ENCODE measurements around the gene BAG5.

- TF ChIP-seq FOXM1 (IDR thresholded peaks at IDR 0.05; ENCODE audit: borderline replicate concordance) (no peak), TARDBP (IDR thresholded peaks at IDR 0.05) (no peak), SP1 (IDR thresholded peaks at IDR 0.05) (no peak), BHLHE40 (IDR thresholded peaks at IDR 0.05; ENCODE audit: borderline replicate concordance) (no peak), ARNT (IDR thresholded peaks at IDR 0.05) (no peak), SUZ12 (IDR thresholded peaks at IDR 0.05) (no peak), L3MBTL2 (conservative IDR thresholded peaks at IDR 0.05) (no peak)
These were observed 31.6 kb downstream of the BAG5 start for GRCh38 chr14:103530831-103531230.
